Measurements from ENCODE around the gene ZNF606.

ZNF606 gene

GRCh38 chr19:57992841-57993240, 9.8 kb downstream of the ZNF606 start:
- Mint-ChIP-seq H3K36me3 (ENCODE audit: low read depth) (peaks cover 40% of the 10 kb centered on the region), H3K9me3 (peaks cover 78% of the 10 kb centered on the region), H3K27ac (no peak overlapping the region), H3K4me1 (ENCODE audit: low read depth) (no peaks in the 10 kb centered on the region), H3K27me3 (ENCODE audit: low read depth) (no peaks in the 10 kb centered on the region), H3K4me3 (no peak overlapping the region)

- H3K27me3 Mint-ChIP-seq (ENCODE audit: low read depth): no peaks in the 10 kb centered on the region
- peaks cover 88% of the 10 kb centered on the region for H3K9me3 Mint-ChIP-seq
- H3K4me1 Mint-ChIP-seq (ENCODE audit: low read depth): no peaks in the 10 kb centered on the region
- H3K27ac Mint-ChIP-seq: no peak overlapping the region
- H3K36me3 Mint-ChIP-seq (ENCODE audit: low read depth): peaks cover 43% of the 10 kb centered on the region
- H3K4me3 Mint-ChIP-seq: no peak overlapping the region
Observed at GRCh38 chr19:57978586-57979289, 23.9 kb downstream of the ZNF606 start.

GRCh38 chr19:57974434-57974833, 28.2 kb downstream of the ZNF606 start, which contains the start of gene C19orf18:
Gene C19orf18 (minus strand): TSS chr19:57974534. CDS start chr19:57974432, 102 bp downstream.
- Mint-ChIP-seq H3K36me3 (ENCODE audit: low read depth) (peaks cover 15% of the 10 kb centered on the region), H3K27ac (no peak within 1 kb of the TSS), H3K4me1 (ENCODE audit: low read depth) (no peaks in the 10 kb centered on the region), H3K9me3 (peaks cover 82% of the 10 kb centered on the region), H3K4me3 (no peak within 1 kb of the TSS), H3K27me3 (ENCODE audit: low read depth) (no peaks in the 10 kb centered on the region)

GRCh38 chr19:57964761-57965160, 37.9 kb downstream of the ZNF606 start:
- Mint-ChIP-seq H3K4me3 (no peak overlapping the region), H3K27ac (no peak overlapping the region), H3K4me1 (ENCODE audit: low read depth) (no peaks in the 10 kb centered on the region), H3K9me3 (peaks cover 42% of the 10 kb centered on the region), H3K27me3 (ENCODE audit: low read depth) (no peaks in the 10 kb centered on the region), H3K36me3 (ENCODE audit: low read depth) (no peaks in the 10 kb centered on the region)

- no peaks in the 10 kb centered on the region for H3K4me1 Mint-ChIP-seq (ENCODE audit: low read depth)
- H3K36me3 Mint-ChIP-seq (ENCODE audit: low read depth): peaks cover 4% of the 10 kb centered on the region
- peaks cover 42% of the 10 kb centered on the region for H3K9me3 Mint-ChIP-seq
- no peaks in the 10 kb centered on the region for H3K27me3 Mint-ChIP-seq (ENCODE audit: low read depth)
- H3K4me3 Mint-ChIP-seq: no peak overlapping the region
- H3K27ac Mint-ChIP-seq: no peak overlapping the region
Observed at GRCh38 chr19:57961785-57962184, 40.8 kb downstream of the ZNF606 start.

GRCh38 chr19:57954996-57955395, 47.6 kb downstream of the ZNF606 start:
- H3K4me1 Mint-ChIP-seq (ENCODE audit: low read depth): no peaks in the 10 kb centered on the region
- peaks cover 5% of the 10 kb centered on the region for H3K36me3 Mint-ChIP-seq (ENCODE audit: low read depth)
- no peak overlapping the region for H3K27ac Mint-ChIP-seq
- H3K4me3 Mint-ChIP-seq: no peak overlapping the region
- peaks cover 49% of the 10 kb centered on the region for H3K9me3 Mint-ChIP-seq
- H3K27me3 Mint-ChIP-seq (ENCODE audit: low read depth): no peaks in the 10 kb centered on the region

- Mint-ChIP-seq H3K4me3 (no peak overlapping the region), H3K4me1 (ENCODE audit: low read depth) (peaks cover 12% of the 10 kb centered on the region), H3K36me3 (ENCODE audit: low read depth) (peaks cover 16% of the 10 kb centered on the region), H3K27me3 (ENCODE audit: low read depth) (no peaks in the 10 kb centered on the region), H3K27ac (no peak overlapping the region), H3K9me3 (peaks cover 50% of the 10 kb centered on the region)
Observed at GRCh38 chr19:57949702-57950101, 52.9 kb downstream of the ZNF606 start.

GRCh38 chr19:57949296-57949695, 53.3 kb downstream of the ZNF606 start:
- Mint-ChIP-seq H3K27ac (no peak overlapping the region), H3K4me3 (no peak overlapping the region), H3K4me1 (ENCODE audit: low read depth) (peaks cover 12% of the 10 kb centered on the region), H3K36me3 (ENCODE audit: low read depth) (peaks cover 18% of the 10 kb centered on the region), H3K9me3 (peaks cover 48% of the 10 kb centered on the region), H3K27me3 (ENCODE audit: low read depth) (no peaks in the 10 kb centered on the region)

GRCh38 chr19:57947419-57948134, 55.0 kb downstream of the ZNF606 start, which contains the start of gene ZNF256:
Gene ZNF256 (minus strand): TSS chr19:57947706. CDS start chr19:57947474, 232 bp downstream.
- H3K27ac Mint-ChIP-seq: peak within 1 kb of the TSS; percentile 85
- peak within 1 kb of the TSS; percentile 91 for H3K4me3 Mint-ChIP-seq
- H3K9me3 Mint-ChIP-seq: peaks cover 52% of the 10 kb centered on the region
- no peaks in the 10 kb centered on the region for H3K27me3 Mint-ChIP-seq (ENCODE audit: low read depth)
- H3K36me3 Mint-ChIP-seq (ENCODE audit: low read depth): peaks cover 34% of the 10 kb centered on the region
- H3K4me1 Mint-ChIP-seq (ENCODE audit: low read depth): peaks cover 12% of the 10 kb centered on the region

GRCh38 chr19:57947088-57947418, 55.6 kb downstream of the ZNF606 start:
- H3K9me3 Mint-ChIP-seq: peaks cover 57% of the 10 kb centered on the region
- peaks cover 39% of the 10 kb centered on the region for H3K36me3 Mint-ChIP-seq (ENCODE audit: low read depth)

GRCh38 chr19:57946316-57946715, 56.3 kb downstream of the ZNF606 start:
- Mint-ChIP-seq H3K4me3 (peak overlapping the region; percentile 91), H3K36me3 (ENCODE audit: low read depth) (peaks cover 47% of the 10 kb centered on the region), H3K27ac (no peak overlapping the region), H3K4me1 (ENCODE audit: low read depth) (peaks cover 12% of the 10 kb centered on the region), H3K27me3 (ENCODE audit: low read depth) (no peaks in the 10 kb centered on the region), H3K9me3 (peaks cover 60% of the 10 kb centered on the region)

More at GRCh38 chr19:57947088-57947418, 55.6 kb downstream of the ZNF606 start:
- Mint-ChIP-seq H3K4me3 (peak overlapping the region; percentile 91), H3K27ac (no peak overlapping the region), H3K4me1 (ENCODE audit: low read depth) (peaks cover 12% of the 10 kb centered on the region), H3K27me3 (ENCODE audit: low read depth) (no peaks in the 10 kb centered on the region)

- H3K9me3 Mint-ChIP-seq: peaks cover 74% of the 10 kb centered on the region
- H3K36me3 Mint-ChIP-seq (ENCODE audit: low read depth): peaks cover 61% of the 10 kb centered on the region
- no peak overlapping the region for H3K27ac Mint-ChIP-seq
- H3K27me3 Mint-ChIP-seq (ENCODE audit: low read depth): no peaks in the 10 kb centered on the region
- H3K4me1 Mint-ChIP-seq (ENCODE audit: low read depth): peaks cover 9% of the 10 kb centered on the region
- no peak overlapping the region for H3K4me3 Mint-ChIP-seq
Observed at GRCh38 chr19:57941593-57941992, 61.0 kb downstream of the ZNF606 start.

- Mint-ChIP-seq H3K4me3 (no peak overlapping the region), H3K27me3 (ENCODE audit: low read depth) (no peaks in the 10 kb centered on the region), H3K9me3 (peaks cover 61% of the 10 kb centered on the region), H3K27ac (no peak overlapping the region), H3K36me3 (ENCODE audit: low read depth) (peaks cover 27% of the 10 kb centered on the region), H3K4me1 (ENCODE audit: low read depth) (peaks cover 3% of the 10 kb centered on the region)
Observed at GRCh38 chr19:57935731-57936130, 66.9 kb downstream of the ZNF606 start.

GRCh38 chr19:57934820-57935665, 67.6 kb downstream of the ZNF606 start, which contains the start of gene ZNF418:
Gene ZNF418 (minus strand): TSS chr19:57935402. CDS start chr19:57933822, 1,580 bp downstream.
- Mint-ChIP-seq H3K27me3 (ENCODE audit: low read depth) (no peaks in the 10 kb centered on the region), H3K4me3 (peak within 1 kb of the TSS; percentile 78), H3K36me3 (ENCODE audit: low read depth) (peaks cover 25% of the 10 kb centered on the region), H3K27ac (peak within 1 kb of the TSS; percentile 62), H3K9me3 (peaks cover 64% of the 10 kb centered on the region), H3K4me1 (ENCODE audit: low read depth) (peaks cover 3% of the 10 kb centered on the region)
